ENCODE results near the gene KIRREL2.
A peak's percentile ranks its signal among the peaks of the same experiment; 100 is the strongest.
"Not testable (repeated sequence)": the region's sequence is repeated elsewhere in the genome, so short reads cannot be mapped to it uniquely, and the experiment has no call there.

The KIRREL2 gene

DNA sequence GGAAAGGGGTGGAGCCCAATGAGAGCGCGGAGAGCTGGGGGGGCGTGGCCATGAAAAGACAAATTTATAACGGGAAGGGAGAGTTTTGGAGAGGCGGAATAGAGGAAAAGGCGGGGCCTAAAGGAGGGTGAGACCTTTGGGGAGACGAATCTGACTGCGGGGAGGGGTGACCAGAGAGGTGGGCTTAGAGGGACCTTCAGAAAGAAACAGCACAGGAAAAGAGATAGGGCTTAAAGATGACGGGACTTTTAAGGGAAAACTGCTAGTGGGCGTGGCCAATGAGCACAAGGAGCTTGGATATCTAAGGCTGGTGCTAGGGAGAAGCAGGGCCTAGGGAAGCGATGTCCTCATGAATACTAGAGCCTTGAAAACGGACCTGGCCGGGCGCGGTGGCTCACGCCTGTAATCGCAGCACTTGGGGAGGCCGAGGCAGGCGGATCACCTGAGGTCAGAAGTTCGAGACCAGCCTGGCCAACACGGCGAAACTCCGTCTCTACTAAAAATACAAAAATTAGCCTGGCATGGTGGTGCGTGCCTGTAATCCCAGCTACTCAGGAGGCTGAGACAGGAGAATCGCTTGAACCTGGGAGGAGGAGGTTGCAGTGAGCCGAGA is 13.5 kb downstream of the KIRREL2 start:
- not testable (repeated sequence) for DNase-seq

DNA sequence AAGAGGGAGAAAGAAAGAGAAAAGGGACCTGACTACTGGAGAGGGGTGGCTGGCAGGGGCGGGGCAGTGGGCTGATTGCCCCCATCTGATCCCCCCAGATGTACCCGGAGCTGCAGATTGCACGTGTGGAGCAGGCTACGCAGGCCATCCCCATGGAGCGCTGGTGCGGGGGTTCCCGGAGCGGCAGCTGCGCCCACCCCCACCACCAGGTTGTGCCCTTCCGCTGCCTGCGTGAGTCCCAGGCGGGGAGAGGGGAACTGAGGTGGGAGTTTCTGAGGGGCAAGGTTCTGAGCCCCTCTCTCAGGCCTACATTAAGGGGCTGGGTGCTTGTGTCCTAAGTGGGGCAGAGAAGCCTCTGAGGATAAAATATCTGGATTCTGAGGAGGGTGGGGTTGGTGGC is 14.1 kb downstream of the KIRREL2 start:
- no peak for DNase-seq

DNA sequence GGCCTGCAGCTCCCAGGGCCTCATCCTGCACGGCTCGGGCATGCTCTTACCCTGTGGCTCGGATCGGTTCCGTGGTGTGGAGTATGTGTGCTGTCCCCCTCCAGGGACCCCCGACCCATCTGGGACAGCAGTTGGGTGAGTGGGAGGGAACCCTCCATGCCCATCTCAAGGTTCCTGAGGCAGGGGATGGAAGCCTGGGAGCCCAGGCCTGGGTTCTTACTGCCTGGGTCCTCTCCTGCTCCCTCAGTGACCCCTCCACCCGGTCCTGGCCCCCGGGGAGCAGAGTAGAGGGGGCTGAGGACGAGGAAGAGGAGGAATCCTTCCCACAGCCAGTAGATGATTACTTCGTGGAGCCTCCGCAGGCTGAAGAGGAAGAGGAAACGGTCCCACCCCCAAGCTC is 14.9 kb downstream of the KIRREL2 start:
- DNase-seq: no peak

DNA sequence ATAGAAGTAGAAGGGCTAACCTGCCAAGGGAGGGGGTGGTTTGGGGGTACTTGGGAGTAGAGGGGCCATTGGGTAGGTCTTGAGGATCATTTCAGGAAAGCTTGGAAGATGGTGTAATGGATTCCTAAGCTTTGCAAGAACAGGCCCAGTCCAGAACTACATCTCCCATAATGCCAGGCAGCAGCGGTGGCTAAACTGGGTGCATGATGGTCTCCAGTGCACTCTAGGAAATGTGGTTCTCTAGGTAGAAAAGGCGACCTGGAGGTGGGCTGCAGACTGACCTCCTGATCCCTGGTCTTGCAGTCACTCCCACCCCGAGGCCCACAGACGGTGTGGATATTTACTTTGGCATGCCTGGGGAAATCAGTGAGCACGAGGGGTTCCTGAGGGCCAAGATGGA is 15.5 kb downstream of the KIRREL2 start:
- no peak for DNase-seq

DNA sequence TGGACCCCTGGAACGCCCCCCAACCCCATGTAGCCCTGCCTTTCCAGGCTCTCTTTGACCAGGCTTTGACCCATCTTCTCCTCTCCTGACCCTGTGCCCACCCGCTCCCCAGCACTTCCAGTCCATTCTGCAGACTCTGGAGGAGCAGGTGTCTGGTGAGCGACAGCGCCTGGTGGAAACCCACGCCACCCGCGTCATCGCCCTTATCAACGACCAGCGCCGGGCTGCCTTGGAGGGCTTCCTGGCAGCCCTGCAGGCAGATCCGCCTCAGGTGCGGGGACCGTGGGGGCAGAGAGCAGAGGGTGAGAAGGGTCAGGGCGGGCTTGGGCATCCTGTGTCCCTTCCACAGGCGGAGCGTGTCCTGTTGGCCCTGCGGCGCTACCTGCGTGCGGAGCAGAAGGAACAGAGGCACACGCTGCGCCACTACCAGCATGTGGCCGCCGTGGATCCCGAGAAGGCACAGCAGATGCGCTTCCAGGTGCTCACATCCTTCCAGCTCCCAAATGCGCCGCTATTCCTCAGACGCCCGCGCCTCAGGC is 17.8 kb downstream of the KIRREL2 start:
- DNase-seq: no peak

DNA sequence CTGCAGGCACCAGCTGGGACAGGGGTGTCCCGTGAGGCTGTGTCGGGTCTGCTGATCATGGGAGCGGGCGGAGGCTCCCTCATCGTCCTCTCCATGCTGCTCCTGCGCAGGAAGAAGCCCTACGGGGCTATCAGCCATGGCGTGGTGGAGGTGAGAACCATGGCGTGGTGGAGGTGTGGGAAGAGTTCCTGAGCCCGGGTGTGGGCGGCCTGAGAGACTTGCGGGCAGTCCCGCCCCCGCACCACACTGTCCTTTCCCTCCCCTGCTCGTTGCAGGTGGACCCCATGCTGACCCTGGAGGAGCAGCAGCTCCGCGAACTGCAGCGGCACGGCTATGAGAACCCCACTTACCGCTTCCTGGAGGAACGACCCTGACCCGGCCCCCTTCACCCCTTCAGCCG is 22.4 kb downstream of the KIRREL2 start:
- no peak for DNase-seq

DNA sequence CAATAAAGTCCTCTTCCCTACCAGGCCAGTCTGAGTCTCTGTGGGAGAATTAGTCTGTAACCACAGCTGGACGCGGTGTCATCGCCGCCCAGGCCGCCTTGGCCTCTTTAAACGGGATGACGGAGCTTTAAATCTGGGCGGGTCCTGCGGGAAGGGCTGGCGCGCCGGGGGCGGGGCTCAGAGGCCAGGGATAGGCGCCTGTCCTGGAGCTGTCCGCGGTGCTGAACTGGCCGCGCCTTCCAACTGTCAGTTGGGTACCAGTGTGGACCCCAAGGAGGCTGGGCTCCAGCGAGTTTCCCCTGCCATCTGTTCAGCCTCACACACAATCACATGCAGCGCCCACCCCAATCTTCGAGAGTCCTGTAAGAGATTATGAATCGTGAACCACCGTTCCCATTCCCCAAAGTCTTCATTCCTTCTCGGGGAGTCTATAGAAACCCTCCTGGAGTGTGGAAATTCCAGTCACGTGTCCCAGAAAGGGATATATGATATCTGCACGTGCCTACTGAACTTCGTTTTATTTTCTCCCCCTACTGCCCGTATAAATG is 23.1 kb downstream of the KIRREL2 start:
- DNase-seq: peak; percentile 90 to 91

DNA sequence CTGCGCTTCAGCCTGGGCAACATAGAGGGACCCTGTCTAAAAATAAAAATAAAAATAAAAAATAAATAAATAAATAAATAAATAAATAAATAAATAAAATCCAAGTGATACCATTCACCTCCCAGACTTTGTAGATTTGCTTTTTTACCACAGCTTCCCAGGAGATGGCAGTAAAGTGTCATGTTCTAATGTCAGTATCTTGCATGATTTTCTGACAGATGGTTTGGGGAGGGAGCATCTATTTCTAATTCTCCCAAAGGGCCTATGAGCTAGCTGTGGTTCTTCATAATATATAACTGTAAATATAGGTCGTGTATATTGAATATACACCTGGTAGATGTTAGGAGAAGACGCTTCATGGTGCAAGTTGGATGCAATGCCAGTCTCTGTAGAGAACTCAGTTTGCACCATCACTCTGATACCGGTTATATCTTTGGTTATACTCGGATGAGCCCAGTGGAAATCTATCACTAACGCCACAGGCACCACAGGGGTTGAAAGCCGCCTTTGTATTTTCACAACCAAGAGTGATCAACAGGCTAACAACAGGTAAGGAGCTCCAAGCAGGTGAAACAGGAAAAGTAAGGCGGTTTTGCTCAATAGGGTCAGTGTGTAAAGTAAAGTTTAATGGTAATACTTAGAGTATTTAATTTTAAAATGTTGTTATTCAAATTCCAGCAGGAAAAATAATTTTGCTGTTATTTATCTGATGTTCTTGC is 25.6 kb downstream of the KIRREL2 start:
- DNase-seq: no peak

DNA sequence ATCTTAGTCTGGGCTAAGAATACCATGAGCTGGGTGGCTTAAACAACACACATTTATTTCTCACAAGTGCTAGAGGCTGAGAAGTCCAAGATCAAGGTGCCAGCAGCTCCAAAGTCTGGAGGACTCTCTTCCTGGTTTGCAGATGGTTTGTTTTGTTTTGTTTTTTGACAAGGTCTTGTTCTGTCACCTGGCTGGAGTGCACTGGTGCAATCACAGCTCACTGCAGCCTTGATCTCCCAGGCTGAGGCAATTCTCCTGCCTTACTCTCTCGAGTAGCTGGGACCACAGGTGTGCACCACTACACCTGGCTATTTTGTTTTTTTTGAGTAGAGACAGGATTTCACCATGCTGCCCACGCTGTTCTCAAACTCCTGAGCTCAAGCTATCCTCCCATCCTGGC is 27.2 kb downstream of the KIRREL2 start:
- no peak for DNase-seq

DNA sequence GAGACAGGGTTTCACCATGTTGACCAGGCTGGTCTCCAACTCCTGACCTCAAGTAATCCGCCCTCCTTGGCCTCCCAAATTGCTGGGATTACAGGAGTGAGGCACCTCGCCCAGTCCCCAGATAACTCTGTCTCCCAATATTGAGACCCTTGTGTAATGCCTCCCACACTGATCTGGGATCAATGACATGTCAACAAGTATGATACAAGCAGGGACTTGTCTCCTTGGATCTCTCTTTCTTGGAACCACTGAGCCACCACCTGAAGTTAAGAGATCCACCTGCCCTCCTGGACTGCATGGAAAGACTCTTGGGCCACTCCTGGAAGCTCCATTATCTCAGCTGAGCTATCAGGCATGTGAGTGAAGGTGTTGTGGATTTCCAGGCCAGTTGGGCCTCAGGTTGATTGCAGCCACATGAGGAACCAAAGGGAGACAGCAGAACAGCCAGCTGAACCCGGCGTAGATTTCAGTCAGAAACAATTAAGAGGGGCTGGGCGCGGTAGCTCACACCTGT is 28.6 kb downstream of the KIRREL2 start:
- DNase-seq: no peak

DNA sequence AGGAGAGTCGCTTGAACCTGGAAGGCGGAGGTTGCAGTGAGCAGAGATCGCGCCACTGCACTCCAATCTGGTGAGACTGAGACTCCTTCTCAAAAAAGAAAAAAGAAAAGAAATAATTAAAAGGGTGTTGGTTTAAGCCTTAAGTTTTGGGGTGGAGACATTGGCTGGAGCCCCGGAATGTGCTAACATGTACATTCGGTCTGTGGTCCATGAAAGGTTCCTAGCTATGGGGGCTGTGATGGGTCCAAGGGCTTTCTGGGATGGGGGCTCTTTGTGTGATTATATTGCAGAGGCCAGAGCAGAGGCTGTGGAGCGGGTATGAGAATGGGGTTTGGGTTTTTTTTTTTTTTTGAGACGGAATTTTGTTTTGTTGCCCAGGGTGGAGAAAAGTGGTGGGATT is 29.2 kb downstream of the KIRREL2 start:
- DNase-seq: no peak

DNA sequence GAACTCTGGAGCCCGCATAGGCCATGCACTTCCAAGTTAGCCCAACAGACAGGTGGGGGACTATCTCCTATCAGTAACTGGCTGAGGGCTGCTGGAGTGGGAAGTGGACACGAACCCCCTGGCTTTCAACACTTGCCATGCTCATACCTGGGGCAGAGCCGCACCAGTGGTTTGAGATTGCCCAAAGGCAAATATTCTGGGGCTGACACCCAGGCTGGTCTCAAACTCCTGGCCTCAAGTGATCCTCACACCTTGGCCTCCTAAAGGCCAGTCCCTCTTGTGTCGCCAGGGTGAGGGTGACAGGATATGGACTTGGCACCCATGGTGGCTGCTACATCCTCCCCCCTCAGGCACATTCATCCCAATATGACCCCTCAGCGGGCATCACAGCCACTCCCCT is 30.5 kb downstream of the KIRREL2 start:
- no peak for DNase-seq

DNA sequence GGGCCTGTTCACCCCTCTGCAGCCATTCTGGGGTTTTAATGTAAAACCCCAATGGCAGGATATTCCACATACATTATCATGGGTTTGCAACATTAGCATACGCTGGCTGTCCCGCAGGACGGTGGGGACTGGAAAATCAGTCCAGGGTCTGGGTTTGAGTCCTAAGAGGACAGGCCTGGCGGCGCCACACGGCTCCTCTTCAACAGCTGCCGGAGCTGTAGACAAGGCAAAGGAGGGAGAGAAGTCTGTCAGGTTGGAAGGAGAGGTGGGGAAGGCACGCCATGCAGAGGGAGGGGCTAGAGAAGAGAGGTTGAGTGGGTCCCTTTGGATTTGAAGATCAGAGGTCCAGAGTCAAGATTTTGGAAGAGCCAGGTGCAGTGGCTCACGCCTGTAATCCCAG is 31.7 kb downstream of the KIRREL2 start:
- no peak for DNase-seq

DNA sequence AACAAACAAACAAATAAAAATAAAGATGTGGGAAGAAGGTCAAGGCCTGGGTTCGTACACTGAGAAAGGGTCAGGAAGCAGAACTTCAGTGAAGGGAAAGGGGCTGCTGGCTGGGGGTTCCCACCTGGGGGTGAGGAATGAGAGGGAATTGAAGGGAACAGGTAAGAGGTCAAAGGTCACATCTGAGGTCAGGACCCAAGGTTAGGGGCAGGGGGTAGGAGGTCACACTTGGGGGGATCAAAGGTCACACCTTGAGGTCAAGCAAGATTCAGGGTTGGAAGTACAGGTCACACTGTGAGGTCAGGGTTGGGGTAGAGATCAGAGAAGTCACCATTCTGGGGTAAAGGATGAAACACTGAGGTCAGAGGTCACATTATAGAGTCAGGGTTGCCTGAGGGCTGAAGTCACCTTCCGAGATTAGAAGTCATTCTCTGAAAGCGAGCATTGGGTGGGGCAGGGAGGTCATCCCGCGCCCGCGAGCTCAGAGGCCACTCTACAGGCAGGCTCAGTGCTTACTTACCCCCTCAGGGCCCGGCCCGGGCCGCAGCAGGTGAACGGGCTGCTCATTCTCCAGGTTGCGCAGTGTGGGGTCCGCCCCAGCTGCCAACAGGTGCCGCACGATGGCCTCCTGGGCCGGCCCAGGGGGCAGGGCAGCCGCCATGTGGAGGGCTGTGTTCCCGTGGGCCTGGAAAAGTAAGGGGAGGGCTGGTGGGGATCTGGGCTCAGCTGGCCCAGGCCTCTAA is 32.8 kb downstream of the KIRREL2 start:
- no peak for DNase-seq

DNA sequence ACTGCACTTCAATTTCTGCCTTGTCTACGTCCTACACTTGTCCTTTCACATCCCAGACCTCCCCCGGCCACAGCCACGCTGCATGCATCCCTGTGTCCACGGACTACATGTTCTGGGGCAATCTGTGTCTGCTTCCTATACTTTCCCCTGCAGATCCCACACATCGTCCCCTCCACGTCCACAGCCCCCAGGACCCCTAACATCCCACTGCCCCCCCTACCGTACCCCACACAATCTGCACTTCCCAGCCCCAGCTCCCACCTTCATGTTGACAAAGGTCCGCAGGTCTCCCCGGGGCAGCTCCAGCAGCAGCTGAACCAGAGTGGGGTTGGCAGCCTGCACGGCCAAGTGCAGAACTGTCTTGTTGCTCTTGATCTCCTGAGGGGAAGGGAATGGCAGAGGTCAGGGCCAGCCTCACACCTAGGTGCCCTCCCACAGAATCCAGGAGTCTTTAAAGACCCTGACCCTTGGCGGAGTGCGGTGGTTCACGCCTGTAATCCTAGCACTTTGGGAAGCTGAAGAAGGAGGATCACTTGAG is 33.5 kb downstream of the KIRREL2 start:
- no peak for DNase-seq

DNA sequence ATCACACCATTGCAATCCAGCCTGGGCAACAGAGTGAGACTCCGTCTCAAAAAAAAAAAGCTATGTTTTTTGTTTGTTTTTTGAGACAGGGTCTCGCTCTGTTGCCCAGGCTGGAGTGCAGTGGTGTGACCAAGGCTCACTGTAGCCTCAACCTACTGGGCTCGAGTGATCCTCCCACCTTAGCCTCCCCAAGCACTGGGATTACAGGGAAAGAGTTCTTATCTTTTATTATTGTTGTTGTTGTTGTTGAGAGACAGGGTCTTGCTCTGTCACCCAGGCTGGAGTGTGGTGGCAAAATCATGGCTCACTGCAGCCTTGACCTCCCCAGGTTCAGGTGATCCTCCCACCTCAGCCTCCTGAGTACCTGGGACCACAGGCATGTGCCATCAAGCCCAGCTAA is 35.1 kb downstream of the KIRREL2 start:
- DNase-seq: not testable (repeated sequence)

DNA sequence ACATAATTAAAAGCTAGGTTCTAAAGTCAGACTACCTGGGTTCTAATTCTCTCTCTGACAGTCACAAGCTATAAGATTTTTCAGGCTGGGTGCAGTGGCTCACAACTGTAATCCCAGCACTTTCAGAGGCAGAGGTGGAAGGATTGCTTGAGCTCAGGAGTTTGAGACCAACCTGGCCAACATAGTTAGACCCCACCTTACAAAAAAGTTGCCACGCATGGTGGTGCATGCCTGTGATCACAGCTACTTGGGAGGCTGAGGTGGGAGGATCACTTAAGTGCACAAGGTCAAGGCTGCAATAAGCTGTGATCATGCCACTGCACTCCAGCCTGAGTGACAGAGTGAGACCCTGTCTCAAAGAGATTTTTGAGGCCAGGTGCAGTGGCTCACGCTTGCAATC is 37.6 kb downstream of the KIRREL2 start:
- no peak for DNase-seq

DNA sequence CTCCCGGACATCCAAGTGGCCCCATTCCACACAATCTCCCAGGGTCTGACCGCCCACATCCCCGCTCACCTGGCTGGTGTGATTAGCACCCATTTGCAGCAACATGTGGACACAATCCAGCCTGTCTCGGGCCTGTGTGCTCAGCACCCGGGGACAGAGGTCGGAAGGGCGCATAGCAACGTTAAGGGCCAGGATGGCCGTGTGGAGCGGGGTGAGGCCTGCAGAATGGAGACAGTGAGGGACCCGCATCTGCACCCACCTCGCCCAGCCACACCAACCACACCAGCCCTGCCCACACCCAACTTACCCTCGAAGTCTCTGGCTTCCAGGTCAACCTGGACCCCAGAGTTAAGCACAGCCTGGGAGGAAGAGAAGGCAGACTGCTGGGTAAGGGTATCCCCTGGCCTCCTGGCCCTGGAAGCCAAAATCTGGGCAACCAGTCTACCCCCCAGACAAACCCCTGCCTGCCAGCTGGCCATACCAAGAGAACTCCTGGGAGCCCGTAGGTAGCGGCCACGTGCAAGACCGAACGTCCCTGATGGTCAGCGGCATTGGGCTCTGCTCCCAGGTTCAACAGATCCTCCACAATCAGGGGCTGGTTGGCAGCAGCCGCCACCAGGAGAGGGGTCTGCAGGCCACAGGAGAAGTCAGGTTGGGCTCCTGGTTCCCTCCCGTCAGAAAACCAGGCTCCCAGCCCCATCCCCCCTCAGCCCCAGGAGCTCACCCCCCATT is 39.4 kb downstream of the KIRREL2 start:
- DNase-seq: no peak

DNA sequence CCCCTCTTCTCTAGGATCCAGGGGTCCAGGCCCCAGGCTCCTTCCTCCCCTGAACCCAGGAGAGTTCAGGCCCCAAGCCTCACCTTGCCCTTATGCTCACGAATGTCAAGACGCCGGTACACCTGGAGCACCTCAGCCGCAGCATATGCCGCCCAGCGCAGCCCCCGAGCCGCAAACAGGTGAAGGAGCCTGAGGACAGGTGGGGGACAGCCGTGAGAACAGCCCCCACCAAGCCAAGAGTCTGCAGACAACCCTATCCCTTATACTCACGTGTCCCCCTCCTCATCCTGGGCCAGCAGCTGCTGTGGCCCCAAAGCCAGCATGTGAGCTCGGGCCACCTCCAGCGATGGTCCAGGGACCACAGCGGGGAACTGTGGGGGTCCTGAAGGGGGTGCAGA is 39.9 kb downstream of the KIRREL2 start:
- no peak for DNase-seq

DNA sequence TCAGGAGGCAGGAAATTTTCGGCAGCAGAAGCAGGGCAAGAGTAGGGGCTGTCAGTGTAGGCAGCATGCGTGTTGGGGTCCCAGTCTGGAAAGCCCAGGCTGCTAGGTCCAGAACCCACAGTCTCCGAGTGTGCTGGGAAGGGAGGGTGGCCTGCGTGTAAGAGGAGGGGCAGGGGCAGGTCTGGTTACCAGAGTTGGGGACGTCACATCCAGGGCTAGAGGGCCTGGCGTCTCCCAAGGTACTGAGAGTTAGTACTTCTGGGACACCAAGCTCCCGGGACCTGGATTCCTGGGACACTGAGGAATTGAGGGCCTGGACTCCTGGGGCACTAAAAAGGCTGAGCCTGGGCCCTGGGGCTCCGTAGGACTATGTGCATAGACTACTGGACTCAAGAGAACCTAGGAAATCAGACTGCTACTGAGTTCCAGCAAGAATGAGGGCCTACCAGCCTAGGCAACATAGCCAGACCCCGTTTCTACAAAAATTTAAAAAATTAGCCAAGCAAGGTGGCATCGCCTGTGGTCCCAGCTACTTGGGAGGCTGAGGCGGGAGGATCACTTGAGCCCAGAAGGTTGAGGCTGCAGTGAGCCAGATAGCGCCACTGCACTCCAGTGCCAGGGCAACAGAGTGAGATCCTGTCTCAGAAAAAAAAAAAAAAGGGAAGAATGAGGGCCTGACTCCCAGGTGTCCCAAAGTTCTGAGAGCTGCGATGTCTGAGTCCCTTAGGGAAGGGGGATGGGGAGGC is 41.2 kb downstream of the KIRREL2 start:
- DNase-seq: no peak

DNA sequence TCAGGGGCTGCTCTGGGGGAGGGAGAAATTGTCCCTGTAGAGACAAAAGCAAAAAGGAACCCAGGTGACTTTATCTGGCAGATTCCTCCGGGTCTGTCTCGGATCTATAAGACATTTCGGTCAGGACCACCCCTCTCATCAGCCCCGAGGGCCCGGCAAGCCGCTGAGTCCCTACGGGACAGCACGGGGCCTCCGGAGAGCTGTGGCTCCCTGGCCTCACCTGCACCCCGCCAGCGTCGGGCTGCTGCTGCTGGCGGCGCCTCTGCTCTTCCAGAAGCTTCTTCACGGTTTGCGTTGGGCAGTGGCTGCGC is 41.7 kb downstream of the KIRREL2 start:
- DNase-seq: no peak

All from activated T-cell treated with anti-CD3 and anti-CD28 coated beads, Interleukin-2, amount 50 U/mL, for 48 hours (primary cell).